Endodermal cell (in vitro differentiated cells): Measurements from ENCODE around the gene SCRG1. TPM values are rescaled to one million over a fixed set of nuclear protein-coding genes. Genes with fewer than 3 reads are reported as not detected.

Experiments
- DNase-seq: peaks from one replicate; pipeline ENCODE4 v3.0.0-alpha.2; 2017
- H3K27ac ChIP-seq: 2 replicates; pipeline ENCODE4 v1.5.1; 2013; ENCODE audit warnings: mild to moderate bottlenecking, low read depth, low read length, moderate library complexity
- H3K27me3 ChIP-seq: 2 replicates; pipeline ENCODE4 v1.6.1; 2013; ENCODE audit warnings: mild to moderate bottlenecking, low read length, moderate library complexity; ENCODE audit not compliant: insufficient read depth, control insufficient read depth, poor library complexity, severe bottlenecking
- H3K36me3 ChIP-seq: 2 replicates; pipeline ENCODE4 v1.7.0; 2013; ENCODE audit warnings: mild to moderate bottlenecking, low read length, moderate library complexity; ENCODE audit not compliant: control insufficient read depth, insufficient read depth
- H3K4me1 ChIP-seq: one replicate; pipeline ENCODE4 v1.7.0; 2013; ENCODE audit warnings: low read length; ENCODE audit not compliant: control insufficient read depth, insufficient read depth
- H3K4me3 ChIP-seq: 2 replicates; pipeline ENCODE4 v1.5.1; 2013; ENCODE audit warnings: mild to moderate bottlenecking, low read length, moderate library complexity
- H3K9ac ChIP-seq: 2 replicates; pipeline ENCODE4 v1.6.1; 2013; ENCODE audit warnings: mild to moderate bottlenecking, low read length, moderate library complexity; ENCODE audit not compliant: poor library complexity, severe bottlenecking; ENCODE audit errors: extremely low read depth
- H3K9me3 ChIP-seq: 2 replicates; pipeline ENCODE4 v1.6.1; 2013; ENCODE audit warnings: mild to moderate bottlenecking, low read length, moderate library complexity; ENCODE audit not compliant: control insufficient read depth
- H3K27ac Mint-ChIP-seq: 2 replicates; pipeline ENCODE4 v1.8.0; 2020; ENCODE audit warnings: mixed read lengths
- H3K27me3 Mint-ChIP-seq: 2 replicates; pipeline ENCODE4 v1.8.0; 2021; ENCODE audit warnings: mild to moderate bottlenecking, mixed read lengths; ENCODE audit not compliant: insufficient read depth
- H3K36me3 Mint-ChIP-seq: 2 replicates; pipeline ENCODE4 v1.8.0; 2020; ENCODE audit warnings: low read depth, mixed read lengths
- H3K4me1 Mint-ChIP-seq: 2 replicates; pipeline ENCODE4 v1.8.0; 2020; ENCODE audit warnings: mixed read lengths
- H3K4me3 Mint-ChIP-seq: 2 replicates; pipeline ENCODE4 v1.8.0; 2020; ENCODE audit warnings: mild to moderate bottlenecking, moderate library complexity, mixed read lengths
- H3K9me3 Mint-ChIP-seq: 2 replicates; pipeline ENCODE4 v1.8.0; 2020; ENCODE audit warnings: mild to moderate bottlenecking, mixed read lengths
- WGBS, 2 experiments: methylation state at CpG; one replicate each; pipeline versions ENCODE4 v1.1.5 to v1.1.7; 2013; ENCODE audit warnings: missing lambda C conversion rate in 2 of 2, mixed read lengths in 1 of 2; ENCODE audit not compliant: insufficient coverage in 1 of 2, insufficient read length in 1 of 2; 5-methylcytosine and 5-hydroxymethylcytosine counted together
- total RNA-seq, 2 donors: library from RNA; stranded (reverse); fragmentation: NEBNext Ultra II Directional in 1 of 2; extraction: Animal tissue kit (Norgen Biotek cat#: 25700) in 1 of 2; gene quantifications; 2 replicates in 1 of 2; 3 replicates in 1 of 2; pipeline ENCODE4 v1.2.1, GENCODE V29; 2021
- TF ChIP-seq, protein P1 (sequence below): fragments of 200-600 bp; sonication (generic); conservative IDR thresholded peaks from 2 replicates; pipeline ENCODE4 v1.5.0; 2021; ENCODE audit warnings: antibody characterized with exemption, mild to moderate bottlenecking

Gene SCRG1
- total RNA-seq, 2 donors from 2014 or later, result not detected

DNA sequence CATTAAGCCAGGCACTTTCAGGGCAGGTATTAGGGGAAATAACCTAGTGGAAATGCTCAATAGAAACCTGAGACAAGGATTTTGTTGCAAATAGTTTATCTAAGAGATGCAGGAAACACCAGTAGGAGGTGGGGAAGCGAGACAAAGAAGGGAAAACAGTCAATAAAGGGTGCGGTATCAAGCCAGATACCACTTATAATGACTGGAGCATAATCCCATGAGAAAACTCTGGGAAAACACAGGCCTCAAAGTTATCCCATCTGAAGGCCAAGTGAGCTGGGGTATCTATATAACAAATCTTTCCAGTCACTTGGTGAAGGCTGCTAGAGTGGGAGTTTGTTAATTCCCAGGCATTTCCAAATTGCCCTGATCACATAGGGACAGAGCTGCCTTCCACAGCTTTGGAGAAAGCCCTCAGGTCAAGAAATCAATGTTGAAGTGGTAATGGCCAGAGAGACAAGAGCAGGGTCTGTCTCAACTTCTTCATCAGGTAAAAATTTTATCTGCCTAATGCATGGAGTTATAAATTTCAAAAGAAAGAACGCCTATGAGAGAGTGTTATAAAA is 55.0 kb downstream of the SCRG1 start:
- WGBS, 2 experiments, result 34 to 83% methylated on average over 2 to 3 of the region's 3 CpGs
- no peaks in the 10 kb centered on the region for H3K4me1 ChIP-seq
- H3K27ac ChIP-seq, result no peak overlapping the region
- H3K4me3 ChIP-seq, result no peak overlapping the region
- H3K36me3 Mint-ChIP-seq, result no peaks in the 10 kb centered on the region
- no peak overlapping the region for H3K4me3 Mint-ChIP-seq
- H3K27me3 Mint-ChIP-seq, result no peaks in the 10 kb centered on the region
- H3K9me3 ChIP-seq, result peaks cover 7% of the 10 kb centered on the region
- peak; percentile 57 for DNase-seq
- H3K27me3 ChIP-seq, result no peaks in the 10 kb centered on the region
- H3K9ac ChIP-seq, result no peak overlapping the region
- no peaks in the 10 kb centered on the region for H3K36me3 ChIP-seq
- peak overlapping the region; percentile 64 for H3K27ac Mint-ChIP-seq
- H3K4me1 Mint-ChIP-seq, result peaks cover 35% of the 10 kb centered on the region
- H3K9me3 Mint-ChIP-seq, result no peaks in the 10 kb centered on the region
- TF ChIP-seq, protein P1, sequence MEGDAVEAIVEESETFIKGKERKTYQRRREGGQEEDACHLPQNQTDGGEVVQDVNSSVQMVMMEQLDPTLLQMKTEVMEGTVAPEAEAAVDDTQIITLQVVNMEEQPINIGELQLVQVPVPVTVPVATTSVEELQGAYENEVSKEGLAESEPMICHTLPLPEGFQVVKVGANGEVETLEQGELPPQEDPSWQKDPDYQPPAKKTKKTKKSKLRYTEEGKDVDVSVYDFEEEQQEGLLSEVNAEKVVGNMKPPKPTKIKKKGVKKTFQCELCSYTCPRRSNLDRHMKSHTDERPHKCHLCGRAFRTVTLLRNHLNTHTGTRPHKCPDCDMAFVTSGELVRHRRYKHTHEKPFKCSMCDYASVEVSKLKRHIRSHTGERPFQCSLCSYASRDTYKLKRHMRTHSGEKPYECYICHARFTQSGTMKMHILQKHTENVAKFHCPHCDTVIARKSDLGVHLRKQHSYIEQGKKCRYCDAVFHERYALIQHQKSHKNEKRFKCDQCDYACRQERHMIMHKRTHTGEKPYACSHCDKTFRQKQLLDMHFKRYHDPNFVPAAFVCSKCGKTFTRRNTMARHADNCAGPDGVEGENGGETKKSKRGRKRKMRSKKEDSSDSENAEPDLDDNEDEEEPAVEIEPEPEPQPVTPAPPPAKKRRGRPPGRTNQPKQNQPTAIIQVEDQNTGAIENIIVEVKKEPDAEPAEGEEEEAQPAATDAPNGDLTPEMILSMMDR, result no peak

DNA sequence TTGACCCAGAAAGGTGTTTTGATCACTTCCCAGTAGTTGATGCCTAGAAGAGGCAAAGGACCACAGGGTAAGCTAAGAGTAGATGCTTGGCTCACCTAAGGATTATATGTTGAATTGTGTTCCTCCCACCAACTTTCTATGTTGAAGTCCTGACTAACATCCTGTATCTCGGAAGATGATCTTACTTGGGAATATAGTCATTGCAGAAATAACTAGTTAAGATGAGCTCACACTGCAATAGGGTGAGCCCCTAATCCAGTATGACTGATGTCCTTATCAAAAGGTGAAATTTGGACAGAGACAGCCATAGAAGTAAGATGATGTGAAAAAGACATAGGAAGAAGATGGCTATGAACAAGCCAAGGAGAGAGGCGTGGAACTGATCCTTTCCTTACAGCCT is 61.5 kb downstream of the SCRG1 start:
- Mint-ChIP-seq H3K9me3 (no peaks in the 10 kb centered on the region), H3K4me3 (no peak overlapping the region), H3K4me1 (peaks cover 28% of the 10 kb centered on the region), H3K27me3 (peaks cover 2% of the 10 kb centered on the region), H3K27ac (no peak overlapping the region), H3K36me3 (peaks cover 14% of the 10 kb centered on the region)
- no peak overlapping the region for H3K27ac ChIP-seq
- no peak overlapping the region for H3K4me3 ChIP-seq
- no peaks in the 10 kb centered on the region for H3K27me3 ChIP-seq
- peaks cover 9% of the 10 kb centered on the region for H3K36me3 ChIP-seq
- no peak overlapping the region for H3K9ac ChIP-seq
- no peak for DNase-seq
- no peaks in the 10 kb centered on the region for H3K9me3 ChIP-seq
- no peaks in the 10 kb centered on the region for H3K4me1 ChIP-seq
- TF ChIP-seq, protein P1, result no peak
- WGBS, 2 experiments, result 87 to 89% methylated on average over 2 of the region's 2 CpGs

DNA sequence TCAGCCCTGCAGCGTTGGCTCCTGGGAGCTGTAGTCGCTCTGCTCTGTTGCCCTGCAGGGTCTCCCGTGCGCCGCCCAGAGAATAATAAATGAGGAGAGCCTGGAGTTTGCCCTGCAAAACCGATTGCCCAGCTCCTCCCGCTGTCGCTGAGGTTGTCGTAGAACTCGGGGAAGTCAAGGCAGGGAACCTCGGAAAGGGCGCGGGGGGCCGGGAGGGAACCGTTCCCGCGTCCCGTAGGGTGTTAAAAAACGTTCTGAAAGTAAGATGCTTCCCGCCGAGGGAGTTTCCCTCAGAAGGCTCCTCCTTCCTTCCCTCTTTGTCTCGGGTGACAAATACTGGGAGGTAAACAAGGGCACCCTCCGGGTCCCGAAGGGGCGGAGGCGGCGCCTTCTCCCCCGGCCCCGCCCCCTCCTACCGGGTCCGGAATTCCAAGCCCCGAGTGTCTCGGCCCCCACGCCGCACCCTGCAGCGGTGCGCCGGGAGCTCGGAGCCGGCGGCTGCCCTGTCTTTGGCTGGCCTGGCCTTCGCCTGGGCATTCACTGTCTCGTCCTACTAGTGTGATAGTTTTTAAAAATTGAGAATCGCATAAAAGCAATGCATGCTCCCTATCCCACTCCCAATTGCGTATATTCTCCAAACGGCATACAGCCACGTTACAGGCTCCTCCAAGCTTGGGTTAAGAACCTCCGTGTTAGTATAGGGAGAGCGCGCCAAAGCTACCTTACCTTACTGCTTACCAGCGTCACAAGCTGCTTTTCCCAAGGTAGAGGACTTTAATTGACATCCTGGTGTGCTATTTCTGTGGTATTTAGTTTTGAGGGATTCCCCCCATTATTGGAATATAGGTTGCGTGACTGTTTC is 63.8 kb downstream of the SCRG1 start:
- Histone ChIP-seq H3K4me1 (no peaks in the 10 kb centered on the region), H3K9ac (peak overlapping the region; percentile 95), H3K36me3 (peaks cover 30% of the 10 kb centered on the region), H3K27ac (peak overlapping the region; percentile 99), H3K9me3 (no peaks in the 10 kb centered on the region), H3K27me3 (no peaks in the 10 kb centered on the region), H3K4me3 (peak overlapping the region; percentile 94)
- H3K36me3 Mint-ChIP-seq, result peaks cover 31% of the 10 kb centered on the region
- peak; percentile 95 for DNase-seq
- WGBS, 2 experiments, result 0 to 1% methylated on average over 20 to 52 of the region's 52 CpGs
- H3K27me3 Mint-ChIP-seq, result peaks cover 2% of the 10 kb centered on the region
- no peaks in the 10 kb centered on the region for H3K9me3 Mint-ChIP-seq
- peak overlapping the region; percentile 99 for H3K4me3 Mint-ChIP-seq
- peak overlapping the region; percentile 100 for H3K27ac Mint-ChIP-seq
- TF ChIP-seq, protein P1, result no peak
- H3K4me1 Mint-ChIP-seq, result peaks cover 22% of the 10 kb centered on the region

Other genes with a start within 250 kb of the SCRG1 start
- gene GALNT7, start 230.3 kb downstream of the SCRG1 start, total RNA-seq, result 10 to 100 TPM; 66.1 to 72.1 TPM
- gene HMGB2, start 64.8 kb downstream of the SCRG1 start, total RNA-seq, result 100 to 1,000 TPM; 236 to 425 TPM
- 10 to 100 TPM in 1 of 2 donors, 1 to 10 TPM in 1; 8.7 to 10.8 TPM for gene SAP30, start 28.2 kb downstream of the SCRG1 start, total RNA-seq
- not detected for gene HAND2, start 131.1 kb upstream of the SCRG1 start, total RNA-seq